GM06990 (cell line): Measurements from ENCODE around the gene ADGRG3.

Experiments
- DNase-seq: peaks from one replicate; pipeline ENCODE4 v3.0.0-alpha.2; 2011; ENCODE audit not compliant: insufficient read length; ENCODE audit errors: extremely low read depth
- H3K27me3 ChIP-seq: replicated peaks from 2 replicates; pipeline ENCODE4 v1.6.0; 2011; ENCODE audit warnings: low read length; ENCODE audit not compliant: control insufficient read depth, insufficient read depth
- H3K36me3 ChIP-seq: 2 replicates; pipeline ENCODE4 v1.5.1; 2011; ENCODE audit warnings: low read length; ENCODE audit not compliant: control insufficient read depth, insufficient read depth
- H3K4me3 ChIP-seq: replicated peaks from 2 replicates; pipeline ENCODE4 v1.5.1; 2011; ENCODE audit warnings: low read depth, mild to moderate bottlenecking, control low read depth, low read length
- CTCF ChIP-seq: IDR thresholded peaks from 2 replicates; pipeline ENCODE4 v1.5.1; 2011; ENCODE audit warnings: low read length, control low read depth, mild to moderate bottlenecking, inconsistent platforms; ENCODE audit not compliant: insufficient read depth, poor library complexity, severe bottlenecking

Gene ADGRG3

DNA sequence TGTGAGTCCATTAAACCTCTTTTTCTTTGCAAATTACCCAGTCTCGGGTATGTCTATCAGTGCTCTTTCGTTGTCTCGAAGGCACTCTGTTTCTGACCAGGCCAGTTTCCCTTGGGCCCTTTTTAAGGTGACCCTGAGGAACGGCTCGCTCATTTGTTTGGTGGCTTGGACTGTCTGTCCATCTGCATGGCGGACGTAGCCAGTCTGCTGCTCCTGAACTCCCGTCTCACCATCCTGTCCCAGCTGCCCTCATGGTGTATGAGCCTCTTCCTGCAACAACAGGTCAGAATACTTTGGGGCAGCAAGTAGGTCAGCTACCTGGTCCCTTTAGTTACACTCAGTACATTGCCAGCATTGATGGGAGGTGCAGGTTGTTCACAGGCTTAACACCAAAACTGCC is 45.5 kb downstream of the ADGRG3 start:
- no peak for DNase-seq
- H3K36me3 ChIP-seq, result no peaks in the 10 kb centered on the region
- no peak overlapping the region for H3K4me3 ChIP-seq
- no peak for TF ChIP-seq CTCF
- no peaks in the 10 kb centered on the region; the same call in none of the 2 replicates for H3K27me3 ChIP-seq

DNA sequence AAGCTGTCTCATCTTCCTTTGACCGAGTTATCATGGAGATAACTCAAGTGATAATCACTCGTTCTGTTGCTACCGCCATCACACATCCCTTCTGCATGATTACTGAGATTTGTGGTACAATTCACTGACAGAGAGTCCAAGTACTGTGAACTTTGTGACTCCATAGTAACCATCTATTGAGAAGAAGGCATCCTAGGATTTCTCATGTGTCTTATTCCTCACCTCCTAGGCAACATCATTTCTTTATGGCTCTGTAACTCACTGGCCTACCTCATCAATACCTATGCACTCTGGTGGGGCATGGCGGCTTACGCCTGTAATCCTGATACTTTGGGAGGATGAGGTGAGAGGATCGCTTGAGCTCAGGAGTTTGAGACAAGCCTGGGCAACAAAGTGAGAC is 45.9 kb downstream of the ADGRG3 start:
- Histone ChIP-seq H3K27me3 (no peaks in the 10 kb centered on the region; the same call in none of the 2 replicates), H3K36me3 (no peaks in the 10 kb centered on the region), H3K4me3 (no peak overlapping the region)
- no peak for DNase-seq
- no peak for TF ChIP-seq CTCF

DNA sequence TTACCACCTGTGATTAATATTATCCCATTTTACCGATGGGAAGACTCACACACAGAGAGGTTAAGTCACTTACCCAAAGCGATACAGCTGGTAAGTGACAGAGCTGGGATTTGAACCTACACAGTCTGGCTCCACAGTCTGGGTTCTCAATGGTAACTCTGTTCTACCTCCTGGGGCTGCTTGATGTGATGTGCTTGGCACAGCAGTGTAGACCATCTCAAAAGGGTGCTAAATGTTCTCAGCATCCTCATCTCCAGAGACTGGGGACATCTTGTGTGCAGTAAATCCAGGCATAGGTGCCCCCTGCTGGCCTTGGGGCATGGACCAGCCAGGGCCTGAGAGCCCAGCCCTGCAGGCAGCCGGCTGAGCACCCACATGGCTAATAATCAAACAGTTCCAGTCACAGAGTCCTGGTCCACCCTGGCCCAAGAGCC is 52.1 kb downstream of the ADGRG3 start:
- TF ChIP-seq CTCF, result peak; percentile 70
- H3K4me3 ChIP-seq, result no peak overlapping the region
- DNase-seq, result no peak

GRCh38 chr16:57721356-57722209 is 53.5 kb downstream of the ADGRG3 start:
- no peaks in the 10 kb centered on the region for H3K27me3 ChIP-seq
- TF ChIP-seq CTCF, result no peak
- DNase-seq, result no peak
- H3K36me3 ChIP-seq, result no peaks in the 10 kb centered on the region
- H3K4me3 ChIP-seq, result no peak overlapping the region

More for the DNA sequence above, 52.1 kb downstream of the ADGRG3 start:
- Histone ChIP-seq H3K27me3 (no peaks in the 10 kb centered on the region), H3K36me3 (no peaks in the 10 kb centered on the region)

DNA sequence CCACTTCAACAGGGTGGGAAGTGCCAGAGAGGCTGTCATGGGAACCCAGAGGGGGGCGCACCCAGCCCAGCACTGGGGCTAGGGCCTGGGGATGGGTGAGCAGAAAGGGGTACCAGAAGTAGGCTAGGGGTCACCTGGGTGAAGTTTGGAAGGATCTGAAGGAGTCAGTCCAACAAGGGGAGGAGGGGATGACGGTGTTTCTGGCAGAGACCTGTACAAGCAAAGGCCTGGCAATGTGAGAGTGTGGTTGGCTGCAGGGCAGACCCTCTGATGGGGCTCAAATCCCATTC is 54.0 kb downstream of the ADGRG3 start:
- TF ChIP-seq CTCF, result no peak
- no peak overlapping the region for H3K4me3 ChIP-seq
- H3K36me3 ChIP-seq, result no peaks in the 10 kb centered on the region
- no peaks in the 10 kb centered on the region for H3K27me3 ChIP-seq
- DNase-seq, result no peak
